ENCODE results near the gene HSD17B1. TPM values are rescaled to one million over a fixed set of nuclear protein-coding genes. Genes with fewer than 3 reads are reported as not detected.

Gene HSD17B1
- total and polyA plus RNA-seq, 7 donors, result 0.16 to 5.3 (median 1.4) TPM

DNA sequence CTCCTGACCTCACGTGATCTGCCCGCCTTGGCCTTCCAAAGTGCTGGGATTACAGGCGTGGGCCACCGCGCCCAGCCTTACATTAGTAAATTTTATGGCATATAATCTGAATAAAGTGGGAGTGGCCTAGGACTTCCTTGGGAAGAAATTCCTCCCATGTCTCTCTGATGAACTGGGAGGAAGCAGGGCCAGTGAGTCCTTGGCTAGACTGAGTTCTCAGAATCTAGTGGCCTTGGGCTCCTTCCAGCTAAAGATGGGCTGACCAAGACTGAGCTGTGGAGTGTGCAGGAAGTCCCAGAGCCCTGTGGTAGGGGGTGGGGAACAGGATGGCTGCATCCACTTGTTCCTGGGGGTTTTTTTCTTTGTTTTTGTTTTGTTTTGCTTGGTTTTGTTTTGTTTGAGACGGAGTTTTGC lies 26.7 kb upstream of the HSD17B1 start:
- Histone ChIP-seq H3K27ac (peak overlapping the region; percentile 34 to 98 (median 42)), H3K9me3 (no peaks in the 10 kb centered on the region), H3K27me3 (no peaks in the 10 kb centered on the region), H3K36me3 (no peaks in the 10 kb centered on the region), H3K4me3 (no peak overlapping the region), H3K4me1 (peaks cover 0 to 40% (median 37%) of the 10 kb centered on the region in 4 donors)
- no peak for TF ChIP-seq EP300 (IDR thresholded peaks at IDR 0.05)
- TF ChIP-seq POLR2A (IDR thresholded peaks at IDR 0.05), result no peak
- no peak for TF ChIP-seq POLR2AphosphoS5 (IDR thresholded peaks at IDR 0.05)
- TF ChIP-seq, protein P1, sequence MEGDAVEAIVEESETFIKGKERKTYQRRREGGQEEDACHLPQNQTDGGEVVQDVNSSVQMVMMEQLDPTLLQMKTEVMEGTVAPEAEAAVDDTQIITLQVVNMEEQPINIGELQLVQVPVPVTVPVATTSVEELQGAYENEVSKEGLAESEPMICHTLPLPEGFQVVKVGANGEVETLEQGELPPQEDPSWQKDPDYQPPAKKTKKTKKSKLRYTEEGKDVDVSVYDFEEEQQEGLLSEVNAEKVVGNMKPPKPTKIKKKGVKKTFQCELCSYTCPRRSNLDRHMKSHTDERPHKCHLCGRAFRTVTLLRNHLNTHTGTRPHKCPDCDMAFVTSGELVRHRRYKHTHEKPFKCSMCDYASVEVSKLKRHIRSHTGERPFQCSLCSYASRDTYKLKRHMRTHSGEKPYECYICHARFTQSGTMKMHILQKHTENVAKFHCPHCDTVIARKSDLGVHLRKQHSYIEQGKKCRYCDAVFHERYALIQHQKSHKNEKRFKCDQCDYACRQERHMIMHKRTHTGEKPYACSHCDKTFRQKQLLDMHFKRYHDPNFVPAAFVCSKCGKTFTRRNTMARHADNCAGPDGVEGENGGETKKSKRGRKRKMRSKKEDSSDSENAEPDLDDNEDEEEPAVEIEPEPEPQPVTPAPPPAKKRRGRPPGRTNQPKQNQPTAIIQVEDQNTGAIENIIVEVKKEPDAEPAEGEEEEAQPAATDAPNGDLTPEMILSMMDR (IDR thresholded peaks at IDR 0.05), result no peak
- DNase-seq, result peak; percentile 59
- intact Hi-C loops (cut with DNase I), result no loop called here
- WGBS, 2 donors, result 21 to 61% methylated on average over 6 of the region's 6 CpGs

GRCh38 chr17:42527932-42528331 lies 24.8 kb upstream of the HSD17B1 start:
- intact Hi-C loops (cut with DNase I), result no loop called here
- peak; percentile 48 for DNase-seq
- H3K4me1 ChIP-seq, result peaks cover 0 to 28% (median 28%) of the 10 kb centered on the region in 4 donors
- no peak overlapping the region for H3K27ac ChIP-seq
- no peaks in the 10 kb centered on the region for H3K9me3 ChIP-seq
- no peaks in the 10 kb centered on the region for H3K27me3 ChIP-seq
- no peak overlapping the region for H3K4me3 ChIP-seq
- no peaks in the 10 kb centered on the region for H3K36me3 ChIP-seq
- no peak for TF ChIP-seq EP300 (IDR thresholded peaks at IDR 0.05)
- TF ChIP-seq POLR2AphosphoS5 (IDR thresholded peaks at IDR 0.05), result no peak
- TF ChIP-seq, protein P1 (IDR thresholded peaks at IDR 0.05), result no peak
- no peak for TF ChIP-seq POLR2A (IDR thresholded peaks at IDR 0.05)
- WGBS, 2 donors, result 89 to 93% methylated on average over 6 of the region's 6 CpGs

GRCh38 chr17:42529061-42529460 lies 23.7 kb upstream of the HSD17B1 start:
- no peaks in the 10 kb centered on the region for H3K27me3 ChIP-seq
- intact Hi-C loops (cut with DNase I), result no loop called here
- 33 to 52% methylated on average over 3 of the region's 3 CpGs for WGBS, 2 donors

DNA sequence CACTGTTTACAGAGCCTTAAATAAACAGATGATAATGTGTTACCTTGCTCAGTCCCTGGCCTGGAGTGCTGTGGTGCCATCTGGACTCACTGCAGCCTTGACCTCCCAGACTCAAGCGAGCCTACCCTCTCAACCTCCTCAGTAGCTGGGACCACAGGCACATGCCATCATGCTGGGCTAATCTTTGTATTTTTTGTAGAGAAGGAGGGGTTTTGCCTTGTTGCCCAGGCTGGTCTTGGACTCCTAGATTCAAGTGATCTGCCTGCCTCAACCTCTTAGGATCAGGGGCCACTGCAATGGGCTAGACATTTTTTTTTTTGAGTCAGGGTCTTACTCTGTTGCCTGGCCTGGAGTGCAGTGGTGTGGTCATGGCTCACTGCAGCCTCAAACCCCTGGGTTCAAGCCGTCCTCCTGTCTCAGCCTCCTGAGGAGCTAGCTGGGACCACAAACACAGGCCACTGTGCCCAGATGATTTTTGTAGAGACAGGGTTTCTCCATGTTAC lies 21.7 kb upstream of the HSD17B1 start:
- DNase-seq, result no peak
- no peak for TF ChIP-seq POLR2A (IDR thresholded peaks at IDR 0.05)
- no peak for TF ChIP-seq EP300 (IDR thresholded peaks at IDR 0.05)
- TF ChIP-seq POLR2AphosphoS5 (IDR thresholded peaks at IDR 0.05), result no peak
- TF ChIP-seq, protein P1 (IDR thresholded peaks at IDR 0.05), result no peak
- no peaks in the 10 kb centered on the region for H3K27me3 ChIP-seq
- no peaks in the 10 kb centered on the region for H3K36me3 ChIP-seq
- H3K4me1 ChIP-seq, result peaks cover 0 to 33% (median 30%) of the 10 kb centered on the region in 4 donors
- WGBS, 2 donors, result 59 to 82% methylated on average over 2 of the region's 2 CpGs
- peak overlapping the region; percentile 81 to 87 (median 84) for H3K27ac ChIP-seq
- intact Hi-C loops (cut with DNase I), result no loop called here
- H3K9me3 ChIP-seq, result no peaks in the 10 kb centered on the region
- no peak overlapping the region for H3K4me3 ChIP-seq

More at GRCh38 chr17:42529061-42529460, 23.7 kb upstream of the HSD17B1 start:
- Histone ChIP-seq H3K36me3 (no peaks in the 10 kb centered on the region), H3K4me1 (peaks cover 0 to 24% (median 23%) of the 10 kb centered on the region in 4 donors), H3K27ac (no peak overlapping the region), H3K9me3 (no peaks in the 10 kb centered on the region), H3K4me3 (no peak overlapping the region)
- TF ChIP-seq EP300 (IDR thresholded peaks at IDR 0.05) (no peak), POLR2A (IDR thresholded peaks at IDR 0.05) (no peak), POLR2AphosphoS5 (IDR thresholded peaks at IDR 0.05) (no peak)
- TF ChIP-seq, protein P1 (IDR thresholded peaks at IDR 0.05), result no peak
- DNase-seq, result no peak

All from sigmoid colon (tissue), 7 donors.